NCI-H446 (cell line): ENCODE data around the gene QSOX1.
"Not testable (repeated sequence)": the region's sequence is repeated elsewhere in the genome, so short reads cannot be mapped to it uniquely, and the experiment has no call there.

Experiments used
- DNase-seq, 2 experiments: peaks; one replicate each; lab custom pipeline; 2025; lab: John Stamatoyannopoulos, UW

Gene QSOX1, protein sequence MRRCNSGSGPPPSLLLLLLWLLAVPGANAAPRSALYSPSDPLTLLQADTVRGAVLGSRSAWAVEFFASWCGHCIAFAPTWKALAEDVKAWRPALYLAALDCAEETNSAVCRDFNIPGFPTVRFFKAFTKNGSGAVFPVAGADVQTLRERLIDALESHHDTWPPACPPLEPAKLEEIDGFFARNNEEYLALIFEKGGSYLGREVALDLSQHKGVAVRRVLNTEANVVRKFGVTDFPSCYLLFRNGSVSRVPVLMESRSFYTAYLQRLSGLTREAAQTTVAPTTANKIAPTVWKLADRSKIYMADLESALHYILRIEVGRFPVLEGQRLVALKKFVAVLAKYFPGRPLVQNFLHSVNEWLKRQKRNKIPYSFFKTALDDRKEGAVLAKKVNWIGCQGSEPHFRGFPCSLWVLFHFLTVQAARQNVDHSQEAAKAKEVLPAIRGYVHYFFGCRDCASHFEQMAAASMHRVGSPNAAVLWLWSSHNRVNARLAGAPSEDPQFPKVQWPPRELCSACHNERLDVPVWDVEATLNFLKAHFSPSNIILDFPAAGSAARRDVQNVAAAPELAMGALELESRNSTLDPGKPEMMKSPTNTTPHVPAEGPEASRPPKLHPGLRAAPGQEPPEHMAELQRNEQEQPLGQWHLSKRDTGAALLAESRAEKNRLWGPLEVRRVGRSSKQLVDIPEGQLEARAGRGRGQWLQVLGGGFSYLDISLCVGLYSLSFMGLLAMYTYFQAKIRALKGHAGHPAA

GRCh38 chr1:180154325-180155181, at the start of gene QSOX1:
QSOX1 (plus strand) TSS chr1:180154869; CDS start chr1:180154908, 39 bp downstream.
- peak; percentile 72 to 92 for DNase-seq

DNA sequence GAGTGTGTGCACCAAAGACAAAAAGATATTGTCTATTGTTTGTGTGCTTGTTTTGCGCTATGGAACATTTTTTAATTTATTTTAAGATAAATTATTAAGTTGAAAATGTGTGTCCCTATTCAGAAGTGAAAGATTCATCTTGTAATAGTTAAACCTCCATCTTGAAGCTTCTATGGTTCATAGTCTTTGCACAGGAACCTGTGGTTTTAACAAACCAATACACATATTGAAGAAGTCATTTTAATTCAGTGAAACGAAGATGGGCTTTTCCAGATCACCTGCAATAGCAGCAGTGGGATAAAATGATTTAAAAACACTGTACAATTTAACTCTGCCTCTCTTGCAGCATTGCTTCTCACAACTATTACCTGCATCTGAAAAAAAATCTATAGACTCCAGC, 42.6 kb upstream of the QSOX1 start:
- no peak for DNase-seq

- no peak for DNase-seq
Measured at GRCh38 chr1:180112984-180113647, 41.6 kb upstream of the QSOX1 start.

DNA sequence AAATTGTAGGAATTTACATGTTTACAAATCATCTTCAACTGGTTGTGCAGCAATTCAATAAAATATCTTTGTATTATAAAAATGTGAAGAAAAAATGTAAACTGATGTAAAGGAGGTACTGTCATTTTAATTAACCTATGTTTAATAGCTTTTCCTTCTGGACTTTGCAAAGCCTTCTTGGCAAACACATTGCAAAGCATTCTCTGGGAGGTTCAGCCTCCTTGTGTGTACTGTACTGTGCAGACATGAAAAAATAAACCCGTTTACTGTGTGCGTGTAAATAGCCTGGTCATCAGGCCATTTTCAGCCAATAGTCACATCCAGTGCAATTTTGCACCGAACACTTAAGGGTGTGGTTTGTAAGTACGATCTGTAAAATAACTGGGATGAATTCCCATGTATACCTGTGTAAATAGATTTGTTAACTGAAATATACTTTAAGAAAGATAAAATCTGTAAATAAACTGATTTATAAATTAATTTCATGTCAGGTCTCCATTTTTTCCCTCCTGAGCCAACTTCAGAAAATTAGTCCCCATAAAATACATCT, 40.2 kb upstream of the QSOX1 start:
- DNase-seq = no peak

- DNase-seq = no peak
Measured at GRCh38 chr1:180116964-180117763, 37.5 kb upstream of the QSOX1 start.

DNA sequence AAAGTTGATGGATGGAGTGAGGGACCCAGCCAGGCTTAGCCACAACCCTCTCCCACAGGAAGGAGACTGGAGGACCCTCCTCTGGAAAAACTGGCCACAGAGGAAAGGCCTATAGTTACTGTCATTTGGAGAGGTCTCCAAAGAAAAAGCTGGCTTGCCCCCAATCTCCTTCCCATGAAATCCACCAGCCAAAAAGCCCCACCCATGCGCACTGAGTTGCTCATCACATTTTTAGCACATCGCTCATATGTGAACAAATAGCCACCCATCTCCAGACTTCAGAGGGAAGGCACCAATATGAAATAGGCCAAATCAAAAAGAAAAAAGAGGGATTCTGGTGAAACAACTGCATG, 36.9 kb upstream of the QSOX1 start:
- no peak for DNase-seq

GRCh38 chr1:180119837-180120236, 34.8 kb upstream of the QSOX1 start:
- no peak for DNase-seq

GRCh38 chr1:180123463-180123936, 31.2 kb upstream of the QSOX1 start:
- no peak for DNase-seq

GRCh38 chr1:180130651-180131050, 24.0 kb upstream of the QSOX1 start:
- DNase-seq = no peak

GRCh38 chr1:180131510-180131909, 23.2 kb upstream of the QSOX1 start:
- DNase-seq = no peak

- DNase-seq = no peak
Measured at GRCh38 chr1:180133193-180133592, 21.5 kb upstream of the QSOX1 start.

DNA sequence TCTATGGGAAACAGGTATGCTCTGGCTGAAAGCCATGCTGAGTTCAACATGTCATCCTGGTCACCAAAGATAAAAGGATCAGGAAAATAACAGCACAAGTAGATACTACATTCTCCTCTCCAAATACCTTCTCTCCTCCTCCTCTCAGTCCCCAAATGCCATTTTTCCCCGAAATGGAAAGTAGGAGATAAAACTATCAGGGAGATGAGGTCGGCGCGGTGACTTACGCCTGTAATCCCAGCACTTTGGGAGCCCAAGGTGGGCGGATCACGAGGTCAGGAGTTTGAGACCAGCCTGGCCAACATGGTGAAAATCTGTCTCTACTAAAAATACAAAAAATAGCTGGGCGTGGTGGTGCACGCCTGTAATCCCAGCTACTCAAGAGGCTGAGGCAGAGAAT, 21.0 kb upstream of the QSOX1 start:
- DNase-seq = not testable (repeated sequence)

- DNase-seq = no peak
Measured at GRCh38 chr1:180135535-180135934, 19.1 kb upstream of the QSOX1 start.

DNA sequence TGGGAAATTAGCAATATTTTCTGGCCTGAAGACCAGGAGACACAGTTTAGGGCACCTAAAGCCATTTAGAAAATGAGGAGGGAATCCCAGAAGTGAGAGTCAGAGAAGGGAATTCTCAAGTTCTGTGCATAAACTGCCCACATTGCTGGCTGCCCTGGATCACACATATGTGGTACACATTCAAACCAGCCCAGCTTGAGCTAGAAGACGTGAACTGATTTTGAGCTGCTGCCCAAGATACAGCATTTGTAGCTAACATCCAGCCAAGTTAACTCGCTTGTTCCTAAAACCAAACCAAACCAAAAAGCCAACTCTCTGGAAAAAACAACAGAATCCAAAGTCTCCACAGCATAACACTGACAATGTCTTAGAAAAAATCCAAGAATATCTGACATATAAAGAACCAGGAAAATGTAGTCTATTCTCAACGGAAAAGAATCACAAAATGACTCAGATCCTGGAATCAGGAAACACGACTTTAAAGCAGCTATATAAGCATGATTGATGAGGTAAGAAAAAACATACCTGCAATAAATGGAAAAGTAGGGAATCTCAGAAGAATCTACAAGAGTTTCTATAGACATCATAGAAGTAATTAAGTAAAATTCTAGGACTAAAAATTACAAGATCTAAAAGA, 18.2 kb upstream of the QSOX1 start:
- DNase-seq = no peak

- no peak for DNase-seq
Measured at GRCh38 chr1:180136968-180137356, 17.7 kb upstream of the QSOX1 start.

GRCh38 chr1:180137776-180138175, 16.9 kb upstream of the QSOX1 start:
- no peak for DNase-seq

GRCh38 chr1:180141381-180141934, 13.2 kb upstream of the QSOX1 start:
- no peak for DNase-seq

DNA sequence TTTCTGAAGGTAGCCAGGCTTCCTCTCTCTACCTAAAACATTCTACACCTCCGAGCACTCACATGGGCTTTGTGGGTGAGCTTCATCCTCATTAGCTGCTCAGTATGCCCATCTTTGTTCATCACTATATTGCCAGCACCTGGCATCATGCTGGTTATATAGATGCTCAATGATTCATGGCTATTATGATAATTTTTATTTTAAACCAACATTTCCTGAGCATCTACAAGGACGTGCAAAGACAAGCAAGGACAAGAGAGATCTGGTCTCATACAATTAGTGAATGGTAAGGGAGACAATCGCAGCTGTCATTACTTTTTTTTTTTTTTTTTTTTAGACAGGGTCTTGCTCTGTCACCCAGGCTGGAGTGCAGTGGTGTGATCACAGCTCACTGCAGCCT, 11.3 kb upstream of the QSOX1 start:
- no peak for DNase-seq

DNA sequence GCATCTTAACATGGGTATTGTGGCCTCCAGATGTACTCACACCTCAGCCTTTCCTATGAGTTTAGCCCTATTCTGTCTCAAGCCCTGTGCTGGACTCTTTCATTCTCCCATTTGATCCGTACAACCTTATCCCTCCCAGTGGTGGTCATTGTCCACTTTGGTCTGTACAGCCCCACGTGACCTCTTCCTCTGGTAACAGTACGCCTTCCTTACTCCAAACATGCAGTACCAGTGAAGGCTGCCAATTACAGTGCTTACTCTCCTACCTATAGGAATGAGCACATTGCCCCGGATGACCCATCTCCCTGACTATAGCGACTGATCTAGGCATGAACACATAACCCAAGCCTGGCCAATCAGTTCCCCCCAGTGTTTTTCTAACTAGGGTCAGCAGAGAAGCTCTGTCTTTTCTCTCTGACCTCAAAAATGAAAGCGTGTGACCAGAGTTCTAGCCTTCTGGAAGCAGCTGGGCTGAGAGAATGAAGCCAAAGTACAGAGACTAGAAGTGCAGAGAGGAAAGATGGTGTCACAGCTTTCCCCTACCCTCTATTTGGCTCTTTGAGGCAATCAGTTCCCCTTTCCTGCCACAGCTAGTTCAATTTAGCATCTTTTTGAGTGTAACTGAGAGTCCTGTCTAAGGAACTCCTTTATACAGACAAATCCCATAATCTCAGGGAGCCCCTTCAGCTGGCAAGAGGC, 9.9 kb upstream of the QSOX1 start:
- DNase-seq = no peak
